H1 (cell line): Measurements from ENCODE around the gene SPG7. TPM values are rescaled to one million over a fixed set of nuclear protein-coding genes. Genes with fewer than 3 reads are reported as not detected.

Source experiments
- CTCF ChIA-PET: fragments of 300-600 bp; sonication (Branson Sonifier 250); formaldehyde crosslinking; loops from one replicate; lab custom pipeline; 2021; ENCODE audit not compliant: partially characterized antibody; lab: Charles Lee
- POLR2A ChIA-PET: fragments of 300-600 bp; sonication (Branson Sonifier 250); formaldehyde crosslinking; loops from one replicate; lab custom pipeline; 2021; ENCODE audit warnings: inconsistent platforms; ENCODE audit not compliant: partially characterized antibody; lab: Charles Lee
- DNase-seq, 2 experiments: peaks; one replicate each; pipeline versions ENCODE4 v3.0.0 to v3.0.0-alpha.2; 2010 to 2022; ENCODE audit warnings: low spot score in 2 of 2, low read depth in 1 of 2, mixed read lengths in 1 of 2
- FAIRE-seq: peaks from 2 replicates; lab custom pipeline; 2011; peaks lifted over from hg19 to GRCh38; lab: Jason Lieb, UNC
- H2AFZ ChIP-seq: 2 replicates; pipeline ENCODE4 v1.8.1; 2012; ENCODE audit warnings: low read length, inconsistent platforms
- H2AK5ac ChIP-seq: 2 replicates; pipeline ENCODE4 v1.6.1; 2013; ENCODE audit warnings: low read depth, low read length
- H2BK120ac ChIP-seq: replicated peaks from 2 replicates; pipeline ENCODE3; 2013; ENCODE audit warnings: low read depth, low read length, inconsistent platforms
- H2BK12ac ChIP-seq: 2 replicates; pipeline ENCODE4 v1.6.1; 2013; ENCODE audit warnings: low read depth, low read length
- H2BK15ac ChIP-seq: 2 replicates; pipeline ENCODE4 v1.6.1; 2013; ENCODE audit warnings: low read length
- H2BK20ac ChIP-seq: 2 replicates; pipeline ENCODE4 v1.6.1; 2013; ENCODE audit warnings: low read length
- H2BK5ac ChIP-seq: 2 replicates; pipeline ENCODE4 v1.6.1; 2013; ENCODE audit warnings: low read depth, low read length
- H3K14ac ChIP-seq: 2 replicates; pipeline ENCODE4 v1.6.1; 2013; ENCODE audit warnings: inconsistent platforms; ENCODE audit not compliant: insufficient read length
- H3K18ac ChIP-seq: 2 replicates; pipeline ENCODE4 v1.6.1; 2013; ENCODE audit warnings: low read length; ENCODE audit errors: extremely low read depth
- H3K23ac ChIP-seq: 2 replicates; pipeline ENCODE4 v1.6.1; 2013; ENCODE audit warnings: inconsistent platforms; ENCODE audit not compliant: insufficient read length
- H3K23me2 ChIP-seq: 2 replicates; pipeline ENCODE4 v1.6.1; 2013; ENCODE audit warnings: low read depth, low read length
- H3K27ac ChIP-seq: 2 replicates; pipeline ENCODE4 v1.6.1; 2011; ENCODE audit warnings: low read depth, low read length, inconsistent platforms
- H3K27me3 ChIP-seq, 4 experiments: replicated peaks in 1 of 4; 1 replicate in 1 of 4; 2 replicates in 3 of 4; pipeline versions ENCODE4 v1.6.1 to v1.8.1; 2011 to 2013; ENCODE audit warnings: low read length in 3 of 4, mild to moderate bottlenecking in 3 of 4, inconsistent platforms in 2 of 4, mixed read lengths in 2 of 4, moderate library complexity in 1 of 4; ENCODE audit not compliant: control insufficient read depth in 3 of 4, insufficient read depth in 3 of 4; ENCODE audit errors: extremely low read depth in 1 of 4
- H3K36me3 ChIP-seq, 4 experiments: 2 replicates each; pipeline versions ENCODE4 v1.6.1 to v1.8.1; 2011 to 2013; ENCODE audit warnings: mild to moderate bottlenecking in 4 of 4, low read length in 3 of 4, moderate library complexity in 2 of 4, control low read depth in 1 of 4, inconsistent platforms in 1 of 4; ENCODE audit not compliant: insufficient read depth in 4 of 4, control insufficient read depth in 2 of 4
- H3K4ac ChIP-seq: replicated peaks from 2 replicates; pipeline ENCODE3; 2013; ENCODE audit warnings: low read length, low read depth, mixed read lengths, inconsistent platforms; ENCODE audit not compliant: insufficient read length
- H3K4me1 ChIP-seq, 4 experiments: replicated peaks in 1 of 4; 1 replicate in 1 of 4; 2 replicates in 3 of 4; pipeline versions ENCODE4 v1.6.1 to v1.8.1; 2011 to 2013; ENCODE audit warnings: low read length in 3 of 4, inconsistent platforms in 2 of 4, mixed read lengths in 1 of 4; ENCODE audit not compliant: insufficient read depth in 4 of 4, control insufficient read depth in 3 of 4
- H3K4me2 ChIP-seq, 2 experiments: 2 replicates each; pipeline versions ENCODE4 v1.6.1 to v1.8.1; 2011 to 2013; ENCODE audit warnings: low read depth in 2 of 2, low read length in 2 of 2, control low read depth in 1 of 2, inconsistent platforms in 1 of 2, mild to moderate bottlenecking in 1 of 2; ENCODE audit not compliant: insufficient read depth in 1 of 2
- H3K4me3 ChIP-seq, 4 experiments: fragments of 200-600, 300-600 bp in 1 of 4; sonication (generic), shearing (Covaris generic), sonication (Bioruptor Twin) in 1 of 4; 2 replicates each; pipeline versions ENCODE4 v1.5.1 to v1.8.1; 2011 to 2016; ENCODE audit warnings: low read length in 4 of 4, low read depth in 3 of 4, control low read depth in 2 of 4, inconsistent platforms in 2 of 4, mild to moderate bottlenecking in 2 of 4, mixed read lengths in 1 of 4, moderate library complexity in 1 of 4; ENCODE audit not compliant: insufficient read depth in 2 of 4; ENCODE audit errors: extremely low read depth in 1 of 4
- H3K56ac ChIP-seq: replicated peaks from 2 replicates; pipeline ENCODE3; 2013; ENCODE audit warnings: low read depth, mild to moderate bottlenecking, mixed read lengths, low read length, inconsistent platforms; ENCODE audit not compliant: insufficient read length
- H3K79me1 ChIP-seq: 2 replicates; pipeline ENCODE4 v1.6.1; 2013; ENCODE audit warnings: low read depth, low read length, control low read depth
- H3K79me2 ChIP-seq, 2 experiments: 2 replicates each; pipeline versions ENCODE4 v1.6.1 to v1.8.1; 2012 to 2013; ENCODE audit warnings: low read length in 2 of 2, mild to moderate bottlenecking in 2 of 2, inconsistent platforms in 1 of 2; ENCODE audit not compliant: insufficient read depth in 2 of 2, control insufficient read depth in 1 of 2
- H3K9ac ChIP-seq, 4 experiments: replicated peaks in 1 of 4; 1 replicate in 1 of 4; 2 replicates in 3 of 4; pipeline versions ENCODE4 v1.6.1 to v1.8.1; 2011 to 2013; ENCODE audit warnings: low read depth in 3 of 4, low read length in 3 of 4, control low read depth in 2 of 4, mild to moderate bottlenecking in 2 of 4, moderate library complexity in 2 of 4, inconsistent platforms in 1 of 4; ENCODE audit errors: extremely low read depth in 1 of 4
- H3K9me3 ChIP-seq, 2 experiments: 2 replicates each; pipeline versions ENCODE4 v1.6.1 to v1.8.1; 2012 to 2013; ENCODE audit warnings: mild to moderate bottlenecking in 2 of 2, moderate library complexity in 2 of 2, control low read depth in 1 of 2, inconsistent platforms in 1 of 2, low read depth in 1 of 2, low read length in 1 of 2, mixed read lengths in 1 of 2; ENCODE audit not compliant: insufficient read depth in 2 of 2
- H4K20me1 ChIP-seq, 2 experiments: replicated peaks in 1 of 2; 2 replicates each; pipeline versions ENCODE3 to v1.8.1; 2011 to 2013; ENCODE audit warnings: inconsistent platforms in 2 of 2, low read length in 2 of 2, mild to moderate bottlenecking in 1 of 2; ENCODE audit not compliant: insufficient read depth in 2 of 2, control insufficient read depth in 1 of 2
- H4K5ac ChIP-seq: 2 replicates; pipeline ENCODE4 v1.6.1; 2013; ENCODE audit warnings: low read length, low read depth, mixed read lengths, inconsistent platforms; ENCODE audit not compliant: insufficient read length
- H4K8ac ChIP-seq: 2 replicates; pipeline ENCODE4 v1.8.0; 2013; ENCODE audit warnings: mild to moderate bottlenecking, moderate library complexity, low read length, inconsistent platforms; ENCODE audit not compliant: insufficient read depth; ENCODE audit errors: extremely low read depth
- H4K91ac ChIP-seq: replicated peaks from 2 replicates; pipeline ENCODE3; 2013; ENCODE audit warnings: low read length, mixed read lengths, inconsistent platforms; ENCODE audit not compliant: insufficient read length
- CHD2 ChIP-seq: IDR thresholded peaks from 2 replicates; pipeline ENCODE4 v1.6.1; 2012; ENCODE audit warnings: low read length, improper control_type of control experiment
- CTBP2 ChIP-seq: IDR thresholded peaks from 2 replicates; pipeline ENCODE4 v1.7.0; 2011; ENCODE audit warnings: borderline replicate concordance, mild to moderate bottlenecking, moderate library complexity, mixed read lengths, low read length; ENCODE audit not compliant: insufficient read depth, insufficient read length
- EP300 ChIP-seq, 2 experiments: IDR thresholded peaks; 1 replicate in 1 of 2; 2 replicates in 1 of 2; pipeline ENCODE4 v1.6.1; 2011 to 2012; ENCODE audit warnings: low read depth in 2 of 2, low read length in 2 of 2, mild to moderate bottlenecking in 2 of 2, borderline replicate concordance in 1 of 2, inconsistent platforms in 1 of 2, moderate library complexity in 1 of 2
- NRF1 ChIP-seq: IDR thresholded peaks from 2 replicates; pipeline ENCODE4 v1.6.1; 2011; ENCODE audit warnings: mild to moderate bottlenecking, low read depth, low read length, improper control_type of control experiment
- SIRT6 ChIP-seq: IDR thresholded peaks from one replicate; pipeline ENCODE4 v1.7.1; 2012; ENCODE audit warnings: low read length, inconsistent platforms
- SUZ12 ChIP-seq: fragments of 200-600 bp; sonication (generic); IDR thresholded peaks from 2 replicates; pipeline ENCODE4 v1.6.1; 2012; ENCODE audit warnings: mild to moderate bottlenecking, inconsistent platforms, low read length, moderate library complexity, mixed read lengths
- TEAD4 ChIP-seq: IDR thresholded peaks from 2 replicates; pipeline ENCODE4 v1.6.1; 2012; ENCODE audit warnings: low read depth, low read length, inconsistent platforms, mixed read lengths
- WGBS, 2 experiments: shearing (Covaris generic) in 1 of 2; methylation state at CpG; one replicate each; pipeline versions ENCODE4 v1.1.6 to v1.1.7; 2013 to 2015; ENCODE audit warnings: low lambda C conversion rate in 2 of 2, mixed read lengths in 2 of 2, inconsistent platforms in 1 of 2, low coverage in 1 of 2, missing lambda C conversion rate in 1 of 2; ENCODE audit not compliant: insufficient replicate concordance in 2 of 2, insufficient coverage in 1 of 2, insufficient read length in 1 of 2; ENCODE audit errors: extremely low coverage in 1 of 2, missing lambda C conversion rate in 1 of 2; 5-methylcytosine and 5-hydroxymethylcytosine counted together
- polyA plus RNA-seq, 7 experiments: library from polyadenylated mRNA; depleted of rRNA in 3 of 7; stranded (reverse) in 5 of 7; unstranded in 2 of 7; fragments of >200 nt in 5 of 7; fragments of 200-250 nt in 2 of 7; gene quantifications; 1 replicate in 5 of 7; 2 replicates in 1 of 7; 4 replicates in 1 of 7; pipeline versions ENCODE4 v1.2.1 to v1.2.3, GENCODE V29; 2011 to 2013; ENCODE audit warnings: missing spikeins in 2 of 7, mixed read lengths in 2 of 7
- total RNA-seq: library from RNA; stranded (reverse); fragmentation: NEBNext Ultra II Directional; extraction: Animal tissue kit (Norgen Biotek cat#: 25700); gene quantifications from 2 replicates; pipeline ENCODE4 v1.2.1, GENCODE V29; 2021

Gene SPG7
- total and polyA plus RNA-seq, 2 of the 8 experiments (the other 6 are each of a cell fraction or from before 2014, with no cell fraction given), result 72.1 to 113 TPM

- no peaks in the 10 kb centered on the region for H3K4me1 ChIP-seq
- no peak overlapping the region for H4K5ac ChIP-seq
- ChIA-PET CTCF (no interaction called here), POLR2A (no interaction called here)
- no peaks in the 10 kb centered on the region for H3K23me2 ChIP-seq
- H2BK120ac ChIP-seq, result no peak overlapping the region
- no peak overlapping the region for H3K56ac ChIP-seq
- no peak for FAIRE-seq
- no peak overlapping the region for H2BK20ac ChIP-seq
- H3K4ac ChIP-seq, result no peak overlapping the region
- H3K27ac ChIP-seq, result no peak overlapping the region
- no peak overlapping the region for H4K91ac ChIP-seq
- H2BK12ac ChIP-seq, result no peak overlapping the region
- H3K23ac ChIP-seq, result no peak overlapping the region
- no peak overlapping the region for H3K4me2 ChIP-seq
- WGBS, 2 experiments, result 86% methylated on average over 4 of the region's 7 CpGs; no CpG with 5 or more reads in 1 of the 2 experiments
- no peak for TF ChIP-seq EP300 (IDR thresholded peaks at IDR 0.05; ENCODE audit: borderline replicate concordance in 1 of 2, low read depth in 2 of 2, low read length in 2 of 2)
- TF ChIP-seq CTBP2, result no peak
- no peak for TF ChIP-seq SIRT6
- no peak for TF ChIP-seq SUZ12
- no peak for TF ChIP-seq NRF1
- no peak for TF ChIP-seq CHD2
- no peak for TF ChIP-seq TEAD4
- H3K9me3 ChIP-seq, result peaks cover 5 to 19% of the 10 kb centered on the region in 2 experiments; a peak in 3 of 4 replicates
- no peak overlapping the region for H4K8ac ChIP-seq
- DNase-seq, result no peak
- H3K36me3 ChIP-seq, result peaks cover 0 to 22% (median 7%) of the 10 kb centered on the region in 4 experiments; a peak in 6 of 8 replicates
- H3K9ac ChIP-seq, result no peak overlapping the region
- no peak overlapping the region for H2AK5ac ChIP-seq
- no peak overlapping the region for H2AFZ ChIP-seq
- H3K27me3 ChIP-seq, result no peaks in the 10 kb centered on the region
- H3K18ac ChIP-seq, result no peak overlapping the region
- H3K14ac ChIP-seq, result no peak overlapping the region
- no peak overlapping the region for H2BK15ac ChIP-seq
- H3K4me3 ChIP-seq, result no peak overlapping the region
- H3K79me2 ChIP-seq, result no peaks in the 10 kb centered on the region
- peaks cover 0 to 2% of the 10 kb centered on the region in 2 experiments for H4K20me1 ChIP-seq
- H2BK5ac ChIP-seq, result no peak overlapping the region
- peaks cover 4% of the 10 kb centered on the region; the same call in 1 of the 2 replicates for H3K79me1 ChIP-seq
These were observed 78.0 kb downstream of the SPG7 start for GRCh38 chr16:89586218-89586617.
